Measurements from ENCODE around the gene GDF3. TPM values are rescaled to one million over a fixed set of nuclear protein-coding genes. Genes with fewer than 3 reads are reported as not detected.

GDF3 gene
- polyA plus RNA-seq, 1 experiment: not detected

GRCh38 chr12:7709969-7710675 is 14.5 kb upstream of the GDF3 start:
- Histone ChIP-seq H3K9me3 (ENCODE audit: control insufficient read depth, insufficient read depth, low read length) (peaks cover 34% of the 10 kb centered on the region), H3K4me3 (ENCODE audit: low read depth, low read length) (no peak overlapping the region), H3K27me3 (ENCODE audit: control insufficient read depth, insufficient read depth, low read length) (no peaks in the 10 kb centered on the region), H3K27ac (ENCODE audit: low read depth, low read length) (no peak overlapping the region)
- no peak for TF ChIP-seq CTCF (IDR thresholded peaks at IDR 0.05; ENCODE audit: low read depth, low read length)
- no peak for DNase-seq (ENCODE audit: low read depth, low spot score)
- ChIA-PET CTCF (no interaction called here), POLR2A (no interaction called here)

- TF ChIP-seq CTCF (IDR thresholded peaks at IDR 0.05; ENCODE audit: low read depth, low read length): no peak
- peaks cover 26% of the 10 kb centered on the region for H3K9me3 ChIP-seq (ENCODE audit: control insufficient read depth, insufficient read depth, low read length)
- H3K27me3 ChIP-seq (ENCODE audit: control insufficient read depth, insufficient read depth, low read length): no peaks in the 10 kb centered on the region
- CTCF ChIA-PET: no interaction called here
- H3K4me3 ChIP-seq (ENCODE audit: low read depth, low read length): no peak overlapping the region
- H3K27ac ChIP-seq (ENCODE audit: low read depth, low read length): no peak overlapping the region
- DNase-seq (ENCODE audit: low read depth, low spot score): no peak
- POLR2A ChIA-PET: no interaction called here
Measured at GRCh38 chr12:7705846-7706245, 10.3 kb upstream of the GDF3 start.

- no peak for TF ChIP-seq CTCF (IDR thresholded peaks at IDR 0.05; ENCODE audit: low read depth, low read length)
- peaks cover 10% of the 10 kb centered on the region for H3K9me3 ChIP-seq (ENCODE audit: control insufficient read depth, insufficient read depth, low read length)
- ChIA-PET CTCF (no interaction called here), POLR2A (no interaction called here)
- no peak overlapping the region for H3K27ac ChIP-seq (ENCODE audit: low read depth, low read length)
- H3K27me3 ChIP-seq (ENCODE audit: control insufficient read depth, insufficient read depth, low read length): no peaks in the 10 kb centered on the region
- no peak for DNase-seq (ENCODE audit: low read depth, low spot score)
- no peak overlapping the region for H3K4me3 ChIP-seq (ENCODE audit: low read depth, low read length)
Measured at GRCh38 chr12:7695237-7695560, 376 bp downstream of the GDF3 start.

- H3K9me3 ChIP-seq (ENCODE audit: control insufficient read depth, insufficient read depth, low read length): peaks cover 9% of the 10 kb centered on the region
- CTCF ChIA-PET: no interaction called here
- POLR2A ChIA-PET: no interaction called here
- no peak overlapping the region for H3K27ac ChIP-seq (ENCODE audit: low read depth, low read length)
- DNase-seq (ENCODE audit: low read depth, low spot score): no peak
- no peak for TF ChIP-seq CTCF (IDR thresholded peaks at IDR 0.05; ENCODE audit: low read depth, low read length)
- no peak overlapping the region for H3K4me3 ChIP-seq (ENCODE audit: low read depth, low read length)
- no peaks in the 10 kb centered on the region for H3K27me3 ChIP-seq (ENCODE audit: control insufficient read depth, insufficient read depth, low read length)
Measured at GRCh38 chr12:7694556-7695236, 879 bp downstream of the GDF3 start.

GRCh38 chr12:7693793-7694192 is 1.8 kb downstream of the GDF3 start:
- POLR2A ChIA-PET: no interaction called here
- no peak for TF ChIP-seq CTCF (IDR thresholded peaks at IDR 0.05; ENCODE audit: low read depth, low read length)

More at GRCh38 chr12:7693793-7694192, 1.8 kb downstream of the GDF3 start:
- Histone ChIP-seq H3K27me3 (ENCODE audit: control insufficient read depth, insufficient read depth, low read length) (no peaks in the 10 kb centered on the region), H3K4me3 (ENCODE audit: low read depth, low read length) (no peak overlapping the region), H3K9me3 (ENCODE audit: control insufficient read depth, insufficient read depth, low read length) (peaks cover 9% of the 10 kb centered on the region), H3K27ac (ENCODE audit: low read depth, low read length) (no peak overlapping the region)
- CTCF ChIA-PET: no interaction called here
- DNase-seq (ENCODE audit: low read depth, low spot score): no peak

All from AG04450 (cell line).